GM19452 (cell line): ENCODE results near the gene HCFC1.

Source experiments
- ATAC-seq: cut with Tn5 transposase; IDR thresholded peaks from one replicate; pipeline ENCODE4 v1.9.1; 2021; ENCODE audit not compliant: unreplicated experiment

HCFC1 gene

DNA sequence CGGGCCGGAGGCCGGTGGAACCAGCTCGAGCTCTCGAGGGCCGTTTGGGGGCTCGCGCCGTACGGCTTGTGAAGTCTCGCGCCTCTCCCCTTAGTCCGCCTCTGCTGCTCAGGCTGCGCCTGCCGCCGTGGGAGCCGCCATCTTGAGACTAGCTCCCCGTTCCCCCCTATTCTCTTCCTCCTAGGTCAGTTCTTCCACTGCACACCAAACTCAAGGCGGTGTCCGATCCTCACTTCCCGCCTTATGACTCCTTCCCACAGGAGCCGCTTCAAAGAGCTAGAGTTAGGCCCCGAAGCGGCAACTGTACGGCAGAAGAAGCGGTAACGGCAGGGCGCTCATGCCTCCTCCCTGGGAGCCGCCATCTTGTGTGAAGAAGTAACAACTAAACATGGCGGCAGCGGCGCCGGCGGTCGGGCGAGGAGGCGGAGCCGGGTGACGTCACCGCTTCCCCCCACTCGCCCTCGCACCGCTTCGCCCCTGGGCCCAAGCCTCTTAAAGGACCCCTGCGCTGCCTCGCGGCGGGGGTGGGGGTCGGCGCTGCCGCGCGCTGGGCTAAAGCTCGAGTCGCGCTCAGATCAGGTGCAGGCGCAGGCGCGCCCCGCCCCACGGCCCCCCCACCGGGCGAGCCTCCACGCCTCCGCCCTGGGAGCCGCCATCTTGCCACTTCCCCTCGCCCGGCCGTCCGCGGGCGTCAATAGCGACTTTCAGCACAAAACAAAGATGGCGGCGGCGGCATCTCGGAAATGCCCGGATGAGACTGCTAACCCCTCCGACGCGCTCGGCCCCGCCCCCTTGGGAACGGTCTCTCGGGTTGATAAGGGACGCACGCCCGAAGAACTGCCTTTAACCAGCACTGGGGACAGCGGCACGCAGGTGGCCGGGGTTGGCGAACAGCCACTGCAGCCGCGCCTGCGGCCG is at the start of gene HCFC1:
Gene HCFC1, minus strand, starts transcription at position 369 of the 918 bp plus-strand sequence. CDS start 978 bp downstream, outside the sequence.
- peak; percentile 34 for ATAC-seq

DNA sequence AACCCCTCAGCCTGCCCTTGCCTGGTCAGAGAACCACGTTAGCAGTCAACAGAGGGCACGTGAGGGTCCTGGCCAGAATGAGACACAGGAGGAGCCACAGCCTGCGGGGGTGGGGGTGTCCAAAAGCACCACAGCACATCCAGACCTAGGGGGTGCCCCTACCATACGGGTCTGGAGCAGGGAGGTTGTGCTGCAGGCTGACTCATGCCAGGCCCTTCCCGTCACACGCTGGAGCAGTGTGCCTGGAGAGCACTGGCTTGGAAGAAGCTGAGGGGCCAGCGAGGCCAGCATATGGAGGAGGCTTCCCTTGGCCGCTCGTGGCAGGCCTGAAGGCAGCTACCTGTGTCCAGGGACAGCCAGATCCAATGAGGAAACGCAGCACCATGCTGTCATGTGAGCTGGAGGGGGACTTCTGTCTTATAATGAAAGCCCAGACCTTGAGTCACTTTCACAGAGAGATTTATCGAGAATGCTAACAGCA is 49.6 kb upstream of the HCFC1 start:
- no peak for ATAC-seq

DNA sequence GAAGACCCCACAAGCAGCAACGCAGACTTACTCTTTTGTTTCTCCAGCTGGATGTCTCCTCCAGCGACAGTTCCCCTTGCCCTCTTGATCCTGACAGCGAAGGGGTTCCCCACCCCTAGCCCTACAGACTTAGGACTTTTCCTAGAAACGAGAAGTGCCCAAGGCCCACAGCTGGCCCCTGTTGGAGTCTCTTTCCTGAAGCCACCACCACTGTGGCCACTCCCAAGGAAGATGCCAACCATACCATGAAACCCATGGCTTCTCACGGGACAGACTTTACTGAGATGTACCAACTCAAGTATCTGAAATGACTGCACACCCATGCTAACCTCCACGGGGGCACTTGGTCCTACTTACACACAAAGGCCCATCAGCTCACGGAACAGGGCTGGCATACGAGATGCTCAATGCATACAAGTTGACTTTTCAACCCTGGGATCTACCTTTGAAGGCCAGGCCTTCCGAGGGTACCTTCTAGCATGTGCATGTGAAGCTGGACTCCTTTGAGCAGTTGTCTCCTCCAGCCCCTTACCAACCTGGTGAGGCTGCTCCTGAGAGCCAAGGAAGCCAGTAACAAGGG is 49.0 kb upstream of the HCFC1 start:
- no peak for ATAC-seq

DNA sequence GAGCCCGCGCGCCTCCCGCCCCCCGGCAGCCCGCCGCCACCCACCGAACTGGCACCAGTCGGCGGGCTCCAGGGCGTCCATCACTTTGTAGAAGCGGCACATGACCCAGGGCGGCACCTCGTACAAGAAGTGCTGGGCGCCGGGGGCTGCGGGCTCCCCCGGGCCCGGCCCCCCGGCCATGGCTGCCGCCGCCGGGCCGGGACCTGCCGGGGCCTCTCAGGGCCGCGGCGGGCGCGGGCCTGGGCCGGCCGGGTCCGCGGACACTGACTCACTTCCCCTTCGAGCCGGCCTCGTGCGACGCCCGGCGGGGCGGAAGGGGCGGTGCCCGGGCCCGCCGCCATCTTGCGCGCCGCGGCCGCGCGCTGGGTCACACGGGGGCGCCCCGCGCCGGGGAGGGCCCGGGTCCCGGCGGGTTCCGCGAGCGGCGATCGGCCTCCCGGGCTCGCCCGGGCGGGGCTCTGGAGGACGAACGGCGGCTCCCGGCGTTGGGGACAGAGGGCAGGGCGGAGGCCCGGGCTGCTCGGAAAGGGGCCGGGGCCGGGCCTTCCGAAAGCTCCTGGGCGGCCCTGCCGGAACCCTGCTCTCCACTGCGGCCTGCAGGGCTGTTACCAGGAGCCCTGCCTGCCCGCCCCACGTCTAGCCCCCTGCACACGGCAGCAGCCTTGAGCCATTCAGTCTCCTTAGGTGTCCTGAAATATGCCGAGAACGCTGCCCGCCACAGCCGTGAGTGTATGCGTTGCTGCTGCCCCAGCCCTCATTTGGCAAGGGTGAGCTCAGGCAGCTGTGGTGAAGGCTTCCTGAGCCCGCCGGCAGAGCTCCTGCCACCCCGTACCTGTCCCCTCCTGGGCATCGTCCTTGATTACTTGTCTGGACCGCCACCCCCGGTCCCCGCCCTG is 48.3 kb upstream of the HCFC1 start, which contains the start of gene IRAK1:
Gene IRAK1, minus strand, starts transcription at position 270 of the 896 bp plus-strand sequence. Its CDS starts 90 bp downstream, at position 180.
- ATAC-seq: peak; percentile 78

- ATAC-seq: peak; percentile 10
Observed at GRCh38 chrX:154019061-154019621, 47.5 kb upstream of the HCFC1 start.

DNA sequence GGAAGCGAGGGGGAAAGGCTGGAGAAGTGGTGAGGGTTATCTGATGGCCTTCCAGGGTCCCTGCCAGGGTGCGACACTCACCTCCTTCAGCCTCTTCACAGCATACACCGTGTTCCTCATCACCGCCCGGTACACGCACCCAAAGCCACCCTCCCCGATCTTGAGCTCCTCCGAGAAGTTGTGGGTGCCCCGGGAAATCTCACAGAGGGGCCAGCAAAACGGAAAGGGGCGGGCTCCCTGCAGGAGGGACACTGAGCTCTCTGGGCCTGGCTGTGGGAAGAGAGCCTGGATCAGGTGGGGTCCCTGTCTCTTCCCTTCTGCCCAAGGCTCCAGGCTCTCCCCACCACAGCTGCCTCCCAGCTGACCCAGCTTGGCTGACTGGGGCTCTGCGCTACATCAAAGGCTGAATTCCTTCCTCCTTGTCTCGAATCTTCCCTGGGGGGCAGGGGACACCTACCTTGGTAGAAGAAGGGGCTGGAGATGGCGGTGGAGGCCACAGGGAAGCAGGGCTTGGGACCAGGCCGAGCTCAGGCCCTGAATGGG is 47.0 kb upstream of the HCFC1 start:
- no peak for ATAC-seq

GRCh38 chrX:154017766-154018517 is 46.3 kb upstream of the HCFC1 start:
- no peak for ATAC-seq

GRCh38 chrX:154016366-154017076 is 44.9 kb upstream of the HCFC1 start:
- ATAC-seq: no peak

DNA sequence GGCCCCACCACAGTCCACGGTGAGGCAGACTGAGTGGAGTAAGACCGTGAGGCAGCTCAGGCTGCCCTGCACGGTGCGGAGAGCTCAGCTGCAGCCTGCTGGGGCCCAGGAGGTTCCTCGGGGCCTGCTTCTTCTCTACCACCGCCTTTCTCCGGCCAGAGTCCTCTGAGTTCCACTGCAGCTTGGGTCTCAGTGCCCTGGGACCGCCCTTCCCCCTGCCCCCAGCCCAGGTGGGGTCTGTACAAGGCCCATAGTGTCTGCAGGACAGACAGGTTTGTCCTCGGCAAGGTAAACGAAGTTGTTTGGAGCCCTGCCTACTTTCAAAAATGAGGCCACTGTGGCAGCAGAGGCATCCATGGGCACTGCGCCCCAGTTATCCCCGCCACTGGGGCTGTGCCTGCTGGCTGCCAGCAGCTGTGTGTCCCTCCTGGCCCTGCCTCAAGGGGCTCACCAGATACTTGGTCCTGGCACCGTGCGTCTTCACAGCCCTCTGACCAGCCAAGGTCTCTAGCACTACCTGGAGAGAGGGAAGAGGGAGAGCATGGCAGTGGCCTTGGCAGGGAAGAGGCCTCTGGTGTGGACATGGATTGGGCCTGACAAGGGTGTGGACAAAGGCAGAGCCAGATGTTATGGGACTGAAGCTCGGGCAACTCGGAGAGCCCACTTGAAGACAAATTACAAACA is 44.1 kb upstream of the HCFC1 start:
- no peak for ATAC-seq

- no peak for ATAC-seq
Observed at GRCh38 chrX:154014429-154015380, 43.1 kb upstream of the HCFC1 start.

DNA sequence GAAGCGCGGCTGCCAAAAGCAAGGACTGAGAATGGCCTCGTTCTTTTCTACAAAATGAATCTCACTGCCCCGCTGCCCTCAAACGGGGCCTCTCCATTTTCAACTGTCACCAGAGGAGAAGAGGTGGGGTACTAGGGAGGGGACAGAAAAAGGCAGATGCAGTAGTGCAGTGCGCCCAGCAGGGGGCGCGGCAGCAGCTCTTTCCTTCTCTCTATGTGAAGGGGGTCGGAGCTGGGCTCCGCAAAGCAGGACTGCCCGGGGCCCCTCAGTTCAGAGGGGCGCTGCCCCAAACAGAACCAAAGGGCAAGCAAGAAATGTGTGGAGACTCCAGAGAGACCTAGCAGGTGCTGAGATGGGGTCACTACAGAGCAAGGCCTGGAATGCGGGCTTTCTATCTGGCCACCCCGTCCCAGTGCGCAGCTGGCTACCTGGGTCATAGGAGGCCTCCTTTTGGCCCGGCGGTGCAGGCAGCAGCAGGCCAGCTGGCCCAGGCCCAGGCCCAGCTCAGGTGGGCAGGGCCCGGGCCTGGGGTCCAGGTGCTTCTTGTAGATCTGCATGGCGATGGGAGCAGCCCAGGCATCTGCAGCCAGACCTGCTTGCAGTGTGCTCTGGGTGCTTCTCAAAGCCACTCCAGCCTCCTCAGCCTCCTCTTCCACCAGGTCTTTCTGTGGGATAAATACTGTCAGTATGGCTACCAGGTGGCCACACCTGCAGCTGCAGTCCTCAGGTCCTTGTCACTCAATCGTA is 42.2 kb upstream of the HCFC1 start:
- ATAC-seq: no peak

DNA sequence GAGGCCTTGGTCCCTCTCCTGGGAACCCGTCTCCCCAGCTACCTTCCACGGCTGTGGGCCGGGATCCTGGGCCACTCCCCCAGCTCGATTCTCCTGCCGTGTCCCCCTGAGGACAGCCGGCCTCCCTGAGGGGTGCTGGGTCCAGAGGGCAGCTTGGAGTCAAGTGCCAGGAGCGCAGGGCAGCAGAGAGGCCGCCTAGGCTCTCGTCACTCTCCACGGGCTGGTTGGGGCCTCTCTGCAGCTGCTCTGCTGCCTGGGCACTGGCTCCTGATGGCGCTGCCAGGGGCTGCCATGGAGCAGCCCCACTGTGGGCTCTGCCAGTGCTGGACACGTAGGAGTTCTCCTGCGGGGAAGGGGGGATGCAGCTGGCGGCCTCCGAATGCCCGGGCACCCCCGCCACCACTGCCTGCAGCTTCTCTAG is 41.4 kb upstream of the HCFC1 start:
- no peak for ATAC-seq

- ATAC-seq: no peak
Observed at GRCh38 chrX:154012336-154012991, 40.8 kb upstream of the HCFC1 start.

DNA sequence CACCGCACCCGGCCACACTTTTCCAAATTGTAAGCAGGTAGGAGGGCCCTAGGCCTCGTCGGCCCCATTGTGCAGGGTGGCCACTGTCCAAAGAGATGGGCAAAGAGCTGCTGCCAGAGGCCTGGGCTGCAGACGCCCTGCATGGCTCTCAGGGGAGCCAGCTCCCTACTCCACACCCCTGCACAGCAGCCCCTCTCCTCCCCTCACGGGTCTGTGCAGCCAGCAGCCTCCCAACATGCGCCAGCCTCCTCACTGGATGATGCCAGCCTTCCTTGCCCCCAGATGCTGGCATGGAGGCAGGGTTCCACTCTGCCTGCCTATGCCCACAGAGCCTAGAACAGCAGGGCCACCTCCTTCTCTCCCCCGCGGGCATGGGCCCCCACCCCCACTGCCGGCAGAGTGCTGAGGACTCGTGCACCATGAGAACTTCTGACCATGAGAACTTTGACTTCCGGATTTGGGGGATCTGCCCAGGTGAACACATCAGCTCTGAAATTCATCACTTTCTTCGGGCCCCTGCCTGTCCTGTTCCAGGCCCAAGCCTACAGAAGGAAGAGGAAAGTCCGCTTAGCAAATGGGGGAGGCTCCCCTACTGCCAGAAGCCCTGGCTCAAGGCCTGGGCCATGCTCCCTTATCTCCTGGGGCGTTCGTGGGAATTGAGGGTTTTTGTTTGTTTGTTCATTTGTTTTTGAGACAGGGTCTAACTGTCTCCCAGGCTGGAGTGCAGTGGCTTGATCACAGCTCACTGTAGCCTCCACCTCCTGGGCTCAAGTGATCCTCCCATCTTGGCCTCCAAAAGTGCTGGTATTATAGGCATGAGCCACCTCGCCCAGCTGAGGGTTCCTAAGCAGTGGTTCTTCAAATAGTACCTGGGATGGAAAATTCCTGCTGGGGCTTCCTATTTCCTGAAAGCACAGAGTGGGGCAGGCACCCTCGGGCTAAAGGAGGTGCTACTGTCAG is 40.0 kb upstream of the HCFC1 start:
- ATAC-seq: no peak
